NCI-H774 (cell line): Measurements from ENCODE around the gene TBL1X.
"Not testable (repeated sequence)": the region's sequence is repeated elsewhere in the genome, so short reads cannot be mapped to it uniquely, and the experiment has no call there.

Experiments
- DNase-seq: peaks from one replicate; lab custom pipeline; 2025; lab: John Stamatoyannopoulos, UW

Gene TBL1X

GRCh38 chrX:9459186-9459748 is 5.6 kb upstream of the TBL1X start:
- DNase-seq, result no peak

- DNase-seq, result no peak
Measured at GRCh38 chrX:9461087-9461486, 3.8 kb upstream of the TBL1X start.

- no peak for DNase-seq
Measured at GRCh38 chrX:9462456-9462855, 2.4 kb upstream of the TBL1X start.

GRCh38 chrX:9465380-9466123 is 694 bp downstream of the TBL1X start:
- DNase-seq, result no peak

DNA sequence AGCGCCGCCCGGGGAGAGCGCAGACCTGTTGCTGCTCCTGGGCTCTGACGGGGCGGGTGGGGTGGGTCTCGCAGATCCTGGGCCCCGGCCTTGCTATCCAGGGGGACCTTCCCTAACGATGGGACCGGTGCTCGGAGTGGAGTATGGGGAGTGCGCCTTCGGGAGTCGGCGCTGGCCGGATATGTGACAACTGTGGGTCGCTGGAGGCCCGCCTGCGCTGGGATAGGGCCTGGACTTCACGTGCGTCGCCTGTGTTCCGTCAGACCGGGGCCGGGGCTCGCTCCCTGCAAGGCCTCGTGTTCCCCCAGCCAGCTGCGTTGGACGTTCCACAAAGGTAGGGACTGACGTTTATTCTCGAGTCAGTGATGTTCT is 1.3 kb downstream of the TBL1X start:
- no peak for DNase-seq

GRCh38 chrX:9466736-9467135 is 1.9 kb downstream of the TBL1X start:
- no peak for DNase-seq

- no peak for DNase-seq
Measured at GRCh38 chrX:9467146-9467545, 2.3 kb downstream of the TBL1X start.

- DNase-seq, result no peak
Measured at GRCh38 chrX:9467751-9468150, 2.9 kb downstream of the TBL1X start.

GRCh38 chrX:9471571-9471985 is 6.7 kb downstream of the TBL1X start:
- no peak for DNase-seq

GRCh38 chrX:9473708-9474107 is 8.8 kb downstream of the TBL1X start:
- DNase-seq, result no peak

DNA sequence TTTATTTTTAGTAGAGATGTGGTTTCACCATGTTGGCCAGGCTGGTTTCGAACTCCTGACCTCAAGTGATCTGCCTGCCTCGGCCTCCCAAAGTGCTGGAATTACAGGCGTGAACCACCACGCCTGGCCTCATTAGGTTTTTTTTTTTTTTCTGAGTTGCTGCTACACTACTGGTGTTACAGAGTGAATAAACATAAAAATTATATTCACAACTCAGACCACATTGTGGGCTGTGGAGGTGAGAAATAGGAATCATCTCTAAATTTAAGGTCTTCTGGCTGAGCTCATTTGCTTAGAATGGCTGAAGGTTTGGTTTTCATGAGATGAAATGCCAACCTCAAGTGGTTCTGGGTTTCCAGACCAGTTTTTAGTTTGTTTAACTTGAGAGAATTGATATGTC is 10.6 kb downstream of the TBL1X start:
- DNase-seq, result not testable (repeated sequence)

DNA sequence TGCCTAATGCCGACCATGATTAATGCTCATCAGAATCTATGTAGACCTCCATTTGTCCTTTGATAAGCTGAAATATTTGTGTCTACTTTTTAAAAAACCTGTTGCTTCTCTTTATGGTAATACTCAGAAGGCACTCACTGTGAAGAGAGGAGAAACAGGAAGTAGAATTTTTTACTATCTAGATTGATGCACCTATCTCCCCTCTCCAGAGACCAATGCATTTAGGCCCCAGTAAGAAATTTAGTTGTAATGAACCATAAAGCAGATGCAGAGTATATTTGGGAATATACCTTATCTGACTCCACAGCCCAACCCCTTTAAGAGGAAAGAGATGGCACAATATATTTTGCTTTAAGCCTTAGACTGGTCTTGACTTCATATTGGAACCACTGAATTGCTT is 11.1 kb downstream of the TBL1X start:
- DNase-seq, result no peak

DNA sequence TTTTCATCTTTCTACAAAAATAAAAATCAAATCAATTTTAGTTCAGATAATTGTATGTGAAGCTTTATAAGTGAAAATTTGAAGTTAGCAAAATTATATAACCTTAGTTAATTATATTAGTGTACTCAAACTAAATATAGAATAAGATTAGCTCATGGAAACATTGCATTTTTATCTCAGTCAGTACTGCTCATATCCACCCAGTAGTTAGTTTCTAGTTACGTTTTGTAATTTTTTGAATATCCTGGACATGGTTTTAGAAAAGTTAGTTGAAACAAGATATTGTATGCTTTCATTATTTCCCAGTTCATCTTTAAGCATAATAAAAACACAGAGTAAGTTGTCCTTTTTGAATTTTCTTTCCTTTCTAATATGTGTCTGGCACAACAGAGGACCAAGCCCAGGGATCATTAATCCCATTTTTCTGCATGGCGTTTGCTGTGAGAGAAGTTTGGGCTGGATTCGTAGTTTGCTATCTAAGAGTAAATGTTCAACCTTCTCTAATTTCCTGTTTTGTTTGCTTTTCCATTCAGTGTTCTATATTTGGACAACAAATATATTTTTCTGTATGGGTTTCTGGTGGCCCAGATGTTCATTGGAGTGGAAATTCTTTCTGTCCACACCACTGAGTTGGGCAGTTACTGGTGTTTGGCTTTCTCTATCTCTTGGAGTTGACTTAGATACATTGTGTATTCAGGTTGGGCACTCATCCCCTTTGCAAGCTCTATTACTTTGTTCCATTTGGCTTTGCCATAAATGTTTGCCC is 12.1 kb downstream of the TBL1X start:
- no peak for DNase-seq

- no peak for DNase-seq
Measured at GRCh38 chrX:9482408-9482807, 17.6 kb downstream of the TBL1X start.

DNA sequence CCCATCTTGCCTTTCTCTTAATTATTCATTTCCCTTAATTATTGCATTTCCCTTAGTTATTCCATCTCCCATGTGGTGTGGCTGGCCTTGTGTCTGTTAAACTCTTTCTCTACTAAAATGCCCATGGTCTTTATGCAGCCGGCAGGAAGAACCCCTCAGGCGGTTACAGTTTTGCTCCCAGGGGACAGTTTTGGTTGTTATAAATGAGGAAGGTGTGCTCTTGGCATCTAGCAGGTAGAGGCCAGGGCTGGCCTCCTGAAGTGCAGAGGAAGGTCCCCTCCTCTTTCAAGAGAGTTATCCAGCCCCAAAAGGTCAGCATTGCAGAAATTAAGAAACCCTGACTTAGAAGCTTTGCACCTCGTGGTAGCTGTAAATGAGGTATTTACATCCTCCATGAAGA is 18.0 kb downstream of the TBL1X start:
- no peak for DNase-seq

- DNase-seq, result no peak
Measured at GRCh38 chrX:9483376-9483775, 18.5 kb downstream of the TBL1X start.

- DNase-seq, result no peak
Measured at GRCh38 chrX:9486786-9487387, 22.0 kb downstream of the TBL1X start.

DNA sequence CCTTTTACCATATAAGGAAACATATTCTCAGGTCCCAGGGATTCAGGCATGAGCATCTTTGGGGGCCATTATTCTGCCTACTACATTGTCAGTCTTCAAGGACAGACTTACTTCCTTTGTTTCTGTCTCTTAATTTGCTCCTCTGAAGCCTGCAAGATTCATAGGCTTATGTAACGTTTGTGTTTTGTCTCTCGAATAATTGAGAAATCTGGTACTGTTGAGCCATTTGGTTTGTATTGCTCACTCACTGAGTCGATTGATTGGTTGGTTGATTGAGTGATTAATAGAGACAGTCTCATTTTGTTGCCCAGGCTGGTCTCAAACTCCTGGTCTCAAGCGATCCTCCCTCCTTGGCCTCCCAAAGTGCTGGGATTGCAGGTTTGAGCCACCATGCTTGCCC is 23.7 kb downstream of the TBL1X start:
- no peak for DNase-seq

- no peak for DNase-seq
Measured at GRCh38 chrX:9489234-9489633, 24.4 kb downstream of the TBL1X start.

- no peak for DNase-seq
Measured at GRCh38 chrX:9492901-9493300, 28.0 kb downstream of the TBL1X start.

- DNase-seq, result no peak
Measured at GRCh38 chrX:9493936-9494335, 29.1 kb downstream of the TBL1X start.

DNA sequence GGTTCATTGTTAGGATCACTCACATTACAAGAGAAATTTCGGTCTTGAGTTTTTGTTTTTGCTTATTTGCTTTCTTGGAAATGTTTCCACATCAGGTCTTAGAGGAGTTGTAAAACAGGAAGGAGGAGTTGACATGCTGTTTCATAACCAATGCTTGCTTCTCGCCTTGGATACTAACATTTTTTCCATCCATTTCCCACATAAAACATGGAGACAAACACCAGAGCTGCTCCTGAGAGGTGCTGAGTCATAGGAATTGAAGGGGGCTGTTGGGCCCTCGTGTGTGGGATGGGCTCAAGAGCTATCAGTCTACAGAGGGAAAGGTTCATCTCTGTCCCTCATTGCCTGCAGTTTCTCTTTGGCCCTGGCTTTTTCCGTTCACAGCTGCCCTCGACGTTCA is 29.9 kb downstream of the TBL1X start:
- DNase-seq, result no peak

DNA sequence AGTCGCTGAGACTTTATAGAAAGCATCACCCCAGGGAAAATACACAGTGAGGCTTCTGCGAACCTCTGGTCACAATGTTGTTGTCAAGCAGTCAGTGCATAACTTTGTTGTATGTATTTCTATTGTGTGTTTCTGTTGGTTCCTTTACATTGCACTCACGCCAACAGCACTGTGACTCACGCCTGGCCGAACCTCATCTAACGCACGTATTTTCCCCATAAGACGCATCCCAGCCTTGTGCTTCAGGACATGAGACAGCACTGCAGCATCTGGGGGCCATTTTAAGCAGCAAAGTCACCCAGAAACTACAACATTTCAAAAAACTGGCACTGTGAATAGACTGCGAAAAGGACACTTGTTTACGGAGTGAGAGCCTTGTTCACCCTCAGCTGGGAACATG is 30.6 kb downstream of the TBL1X start:
- DNase-seq, result no peak
